ENCODE data around the gene TSPYL6.
"Not testable (repeated sequence)": the region's sequence is repeated elsewhere in the genome, so short reads cannot be mapped to it uniquely, and the experiment has no call there.

The TSPYL6 gene

DNA sequence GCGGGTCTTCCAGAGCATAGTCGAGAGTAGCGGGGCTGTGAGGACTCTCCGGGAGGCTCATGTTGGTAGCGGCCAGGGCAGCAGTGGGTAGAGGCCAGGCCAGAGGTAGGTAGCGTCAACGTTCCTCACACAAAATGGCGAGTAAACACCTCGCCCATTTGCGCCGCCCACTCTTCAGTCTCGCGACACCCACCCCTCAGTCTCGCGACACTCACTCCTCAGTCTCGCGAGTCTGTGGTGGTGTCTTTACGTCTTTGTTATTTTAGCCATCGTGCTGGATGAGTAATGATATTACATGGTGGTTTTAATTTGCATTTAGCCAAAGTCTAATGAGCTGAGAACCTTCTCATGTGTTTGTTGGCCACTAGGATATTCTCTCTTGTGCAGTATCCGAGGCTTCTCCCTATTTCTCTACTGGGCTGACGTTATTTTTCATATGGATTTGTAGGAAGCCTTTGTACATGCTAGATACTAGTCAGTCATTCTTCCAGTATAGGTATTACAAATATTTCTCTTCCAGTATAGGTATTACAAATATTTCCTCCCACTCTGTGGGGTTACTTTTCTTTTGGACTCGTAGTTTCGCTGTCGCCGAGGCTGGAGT, at the start of gene TSPYL6:
TSS of gene TSPYL6 (minus strand) at position 139 of the 604 bp plus-strand sequence. CDS start at position 61, 78 bp downstream.
- TF ChIP-seq, protein P1, sequence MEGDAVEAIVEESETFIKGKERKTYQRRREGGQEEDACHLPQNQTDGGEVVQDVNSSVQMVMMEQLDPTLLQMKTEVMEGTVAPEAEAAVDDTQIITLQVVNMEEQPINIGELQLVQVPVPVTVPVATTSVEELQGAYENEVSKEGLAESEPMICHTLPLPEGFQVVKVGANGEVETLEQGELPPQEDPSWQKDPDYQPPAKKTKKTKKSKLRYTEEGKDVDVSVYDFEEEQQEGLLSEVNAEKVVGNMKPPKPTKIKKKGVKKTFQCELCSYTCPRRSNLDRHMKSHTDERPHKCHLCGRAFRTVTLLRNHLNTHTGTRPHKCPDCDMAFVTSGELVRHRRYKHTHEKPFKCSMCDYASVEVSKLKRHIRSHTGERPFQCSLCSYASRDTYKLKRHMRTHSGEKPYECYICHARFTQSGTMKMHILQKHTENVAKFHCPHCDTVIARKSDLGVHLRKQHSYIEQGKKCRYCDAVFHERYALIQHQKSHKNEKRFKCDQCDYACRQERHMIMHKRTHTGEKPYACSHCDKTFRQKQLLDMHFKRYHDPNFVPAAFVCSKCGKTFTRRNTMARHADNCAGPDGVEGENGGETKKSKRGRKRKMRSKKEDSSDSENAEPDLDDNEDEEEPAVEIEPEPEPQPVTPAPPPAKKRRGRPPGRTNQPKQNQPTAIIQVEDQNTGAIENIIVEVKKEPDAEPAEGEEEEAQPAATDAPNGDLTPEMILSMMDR (IDR thresholded peaks at IDR 0.05; ENCODE audit: borderline replicate concordance, insufficient read depth, low read depth, low read length) = no peak
- no peak within 1 kb of the TSS for H3K4me3 ChIP-seq (ENCODE audit: low read depth, low read length)

DNA sequence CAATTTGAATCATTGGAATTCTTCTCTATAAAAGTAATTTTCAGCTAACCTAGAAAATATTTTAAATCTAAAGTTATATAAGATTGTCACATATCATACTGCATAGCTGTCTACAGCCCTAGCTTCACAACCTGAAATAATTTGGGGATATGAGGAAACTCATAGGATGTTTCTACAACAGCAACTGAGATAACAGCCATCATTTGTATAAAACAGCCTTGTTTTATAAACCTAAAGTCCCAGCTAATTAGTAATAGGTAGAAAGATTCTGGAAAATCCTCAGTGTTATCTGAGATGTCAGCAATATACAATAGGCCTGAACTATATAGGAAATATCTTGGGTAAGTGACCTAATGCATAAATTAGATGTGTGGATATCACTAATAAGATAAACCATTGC, 47.6 kb upstream of the TSPYL6 start:
- TF ChIP-seq, protein P1 (IDR thresholded peaks at IDR 0.05; ENCODE audit: borderline replicate concordance, insufficient read depth, low read depth, low read length) = no peak
- no peak overlapping the region for H3K4me3 ChIP-seq (ENCODE audit: low read depth, low read length)

- TF ChIP-seq, protein P1 (IDR thresholded peaks at IDR 0.05; ENCODE audit: borderline replicate concordance, insufficient read depth, low read depth, low read length) = no peak
- no peak overlapping the region for H3K4me3 ChIP-seq (ENCODE audit: low read depth, low read length)
Measured at GRCh38 chr2:54298514-54298913, 42.5 kb upstream of the TSPYL6 start.

- TF ChIP-seq, protein P1 (IDR thresholded peaks at IDR 0.05; ENCODE audit: borderline replicate concordance, insufficient read depth, low read depth, low read length) = no peak
- H3K4me3 ChIP-seq (ENCODE audit: low read depth, low read length) = no peak overlapping the region
Measured at GRCh38 chr2:54295911-54296310, 39.9 kb upstream of the TSPYL6 start.

GRCh38 chr2:54294665-54295064, 38.6 kb upstream of the TSPYL6 start:
- not testable (repeated sequence) for H3K4me3 ChIP-seq (ENCODE audit: low read depth, low read length)

GRCh38 chr2:54290356-54291025, 34.5 kb upstream of the TSPYL6 start:
- TF ChIP-seq, protein P1 (IDR thresholded peaks at IDR 0.05; ENCODE audit: borderline replicate concordance, insufficient read depth, low read depth, low read length) = no peak
- no peak overlapping the region for H3K4me3 ChIP-seq (ENCODE audit: low read depth, low read length)

DNA sequence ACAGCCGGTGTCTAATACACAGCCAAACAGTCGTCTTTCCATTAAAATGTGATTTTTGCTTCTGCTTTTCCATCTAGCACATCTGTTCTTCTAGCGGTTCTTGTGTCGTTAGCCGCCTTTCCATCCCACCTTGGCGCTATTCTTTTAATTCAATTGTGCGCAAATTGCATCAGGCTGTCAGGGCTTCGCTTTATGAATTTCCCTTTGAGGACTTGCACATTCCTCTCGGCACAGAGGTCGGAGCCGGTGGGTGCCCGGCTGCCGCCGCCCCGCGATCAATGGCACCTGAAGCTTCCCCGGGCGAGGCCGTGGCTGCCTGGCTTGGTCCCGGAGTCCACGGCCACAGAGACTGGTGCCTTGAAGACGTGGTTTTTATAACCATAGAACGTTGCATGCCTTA, 33.9 kb upstream of the TSPYL6 start:
- no peak overlapping the region for H3K4me3 ChIP-seq (ENCODE audit: low read depth, low read length)
- TF ChIP-seq, protein P1 (IDR thresholded peaks at IDR 0.05; ENCODE audit: borderline replicate concordance, insufficient read depth, low read depth, low read length) = no peak

Measured in GM12875 (cell line).